ENCODE measurements around the gene HS3ST3A1.
"Not testable (repeated sequence)": the region's sequence is repeated elsewhere in the genome, so short reads cannot be mapped to it uniquely, and the experiment has no call there.

The HS3ST3A1 gene

GRCh38 chr17:13513039-13513405, 88.7 kb downstream of the HS3ST3A1 start:
- H3K9me3 Mint-ChIP-seq, result no peaks in the 10 kb centered on the region
- H3K27me3 Mint-ChIP-seq, result peaks cover 19% of the 10 kb centered on the region
- H3K27ac Mint-ChIP-seq, result no peak overlapping the region
- no peak overlapping the region for H3K4me3 Mint-ChIP-seq
- no peaks in the 10 kb centered on the region for H3K36me3 Mint-ChIP-seq (ENCODE audit: low read depth)
- H3K4me1 Mint-ChIP-seq (ENCODE audit: low read depth), result peaks cover 13% of the 10 kb centered on the region

GRCh38 chr17:13510062-13510461, 91.7 kb downstream of the HS3ST3A1 start:
- no peak overlapping the region for H3K4me3 Mint-ChIP-seq
- peaks cover 13% of the 10 kb centered on the region for H3K4me1 Mint-ChIP-seq (ENCODE audit: low read depth)
- H3K36me3 Mint-ChIP-seq (ENCODE audit: low read depth), result no peaks in the 10 kb centered on the region
- no peak overlapping the region for H3K27ac Mint-ChIP-seq
- peaks cover 19% of the 10 kb centered on the region for H3K27me3 Mint-ChIP-seq
- H3K9me3 Mint-ChIP-seq, result no peaks in the 10 kb centered on the region

GRCh38 chr17:13509527-13509926, 92.2 kb downstream of the HS3ST3A1 start:
- no peak overlapping the region for H3K27ac Mint-ChIP-seq
- H3K4me1 Mint-ChIP-seq (ENCODE audit: low read depth), result peaks cover 13% of the 10 kb centered on the region
- no peaks in the 10 kb centered on the region for H3K36me3 Mint-ChIP-seq (ENCODE audit: low read depth)
- no peak overlapping the region for H3K4me3 Mint-ChIP-seq
- H3K9me3 Mint-ChIP-seq, result no peaks in the 10 kb centered on the region
- H3K27me3 Mint-ChIP-seq, result peaks cover 19% of the 10 kb centered on the region

GRCh38 chr17:13508896-13509295, 92.8 kb downstream of the HS3ST3A1 start:
- Mint-ChIP-seq H3K27ac (no peak overlapping the region), H3K36me3 (ENCODE audit: low read depth) (no peaks in the 10 kb centered on the region), H3K4me3 (no peak overlapping the region), H3K9me3 (no peaks in the 10 kb centered on the region), H3K4me1 (ENCODE audit: low read depth) (peaks cover 13% of the 10 kb centered on the region), H3K27me3 (peaks cover 16% of the 10 kb centered on the region)

GRCh38 chr17:13503526-13503925, 98.2 kb downstream of the HS3ST3A1 start:
- no peak overlapping the region for H3K4me3 Mint-ChIP-seq
- H3K27ac Mint-ChIP-seq, result no peak overlapping the region
- H3K36me3 Mint-ChIP-seq (ENCODE audit: low read depth), result no peaks in the 10 kb centered on the region
- no peaks in the 10 kb centered on the region for H3K4me1 Mint-ChIP-seq (ENCODE audit: low read depth)
- H3K27me3 Mint-ChIP-seq, result no peaks in the 10 kb centered on the region
- H3K9me3 Mint-ChIP-seq, result no peaks in the 10 kb centered on the region

GRCh38 chr17:13502263-13502662, 99.5 kb downstream of the HS3ST3A1 start:
- Mint-ChIP-seq H3K4me1 (ENCODE audit: low read depth) (no peaks in the 10 kb centered on the region), H3K27ac (no peak overlapping the region), H3K4me3 (no peak overlapping the region), H3K9me3 (no peaks in the 10 kb centered on the region), H3K36me3 (ENCODE audit: low read depth) (no peaks in the 10 kb centered on the region), H3K27me3 (no peaks in the 10 kb centered on the region)

- Mint-ChIP-seq H3K9me3 (no peaks in the 10 kb centered on the region), H3K4me3 (no peak overlapping the region), H3K27me3 (no peaks in the 10 kb centered on the region), H3K27ac (no peak overlapping the region), H3K36me3 (ENCODE audit: low read depth) (no peaks in the 10 kb centered on the region), H3K4me1 (ENCODE audit: low read depth) (no peaks in the 10 kb centered on the region)
These were observed 100.8 kb downstream of the HS3ST3A1 start for GRCh38 chr17:13500947-13501346.

GRCh38 chr17:13498184-13498583, 103.5 kb downstream of the HS3ST3A1 start:
- no peaks in the 10 kb centered on the region for H3K4me1 Mint-ChIP-seq (ENCODE audit: low read depth)
- no peak overlapping the region for H3K4me3 Mint-ChIP-seq
- H3K9me3 Mint-ChIP-seq, result no peaks in the 10 kb centered on the region
- no peaks in the 10 kb centered on the region for H3K36me3 Mint-ChIP-seq (ENCODE audit: low read depth)
- H3K27ac Mint-ChIP-seq, result no peak overlapping the region
- H3K27me3 Mint-ChIP-seq, result no peaks in the 10 kb centered on the region

- not testable (repeated sequence) for H3K27me3 Mint-ChIP-seq; H3K4me3 Mint-ChIP-seq; H3K4me1 Mint-ChIP-seq (ENCODE audit: low read depth); H3K9me3 Mint-ChIP-seq; H3K36me3 Mint-ChIP-seq (ENCODE audit: low read depth); H3K27ac Mint-ChIP-seq
These were observed 105.1 kb downstream of the HS3ST3A1 start for GRCh38 chr17:13496553-13497056.

- no peak overlapping the region for H3K27ac Mint-ChIP-seq
- no peaks in the 10 kb centered on the region for H3K27me3 Mint-ChIP-seq
- no peaks in the 10 kb centered on the region for H3K4me1 Mint-ChIP-seq (ENCODE audit: low read depth)
- H3K4me3 Mint-ChIP-seq, result no peak overlapping the region
- H3K9me3 Mint-ChIP-seq, result no peaks in the 10 kb centered on the region
- no peaks in the 10 kb centered on the region for H3K36me3 Mint-ChIP-seq (ENCODE audit: low read depth)
These were observed 106.3 kb downstream of the HS3ST3A1 start for GRCh38 chr17:13495423-13495822.

GRCh38 chr17:13492737-13493122, 109.0 kb downstream of the HS3ST3A1 start:
- Mint-ChIP-seq H3K36me3 (ENCODE audit: low read depth) (no peaks in the 10 kb centered on the region), H3K4me3 (no peak overlapping the region), H3K27ac (no peak overlapping the region), H3K27me3 (peaks cover 8% of the 10 kb centered on the region), H3K9me3 (peaks cover 4% of the 10 kb centered on the region), H3K4me1 (ENCODE audit: low read depth) (no peaks in the 10 kb centered on the region)

- Mint-ChIP-seq H3K4me1 (ENCODE audit: low read depth) (no peaks in the 10 kb centered on the region), H3K4me3 (no peak overlapping the region), H3K27me3 (peaks cover 8% of the 10 kb centered on the region), H3K36me3 (ENCODE audit: low read depth) (no peaks in the 10 kb centered on the region), H3K27ac (no peak overlapping the region), H3K9me3 (peaks cover 4% of the 10 kb centered on the region)
These were observed 109.6 kb downstream of the HS3ST3A1 start for GRCh38 chr17:13491916-13492736.

- Mint-ChIP-seq H3K9me3 (peaks cover 4% of the 10 kb centered on the region), H3K4me3 (no peak overlapping the region), H3K27ac (no peak overlapping the region), H3K4me1 (ENCODE audit: low read depth) (no peaks in the 10 kb centered on the region), H3K27me3 (peaks cover 8% of the 10 kb centered on the region), H3K36me3 (ENCODE audit: low read depth) (no peaks in the 10 kb centered on the region)
These were observed 110.2 kb downstream of the HS3ST3A1 start for GRCh38 chr17:13491491-13491890.

GRCh38 chr17:13490906-13491482, 110.7 kb downstream of the HS3ST3A1 start:
- Mint-ChIP-seq H3K4me3 (no peak overlapping the region), H3K4me1 (ENCODE audit: low read depth) (no peaks in the 10 kb centered on the region), H3K27me3 (peaks cover 8% of the 10 kb centered on the region), H3K9me3 (peaks cover 4% of the 10 kb centered on the region), H3K27ac (no peak overlapping the region), H3K36me3 (ENCODE audit: low read depth) (no peaks in the 10 kb centered on the region)

- peaks cover 4% of the 10 kb centered on the region for H3K9me3 Mint-ChIP-seq
- H3K36me3 Mint-ChIP-seq (ENCODE audit: low read depth), result no peaks in the 10 kb centered on the region
- H3K4me1 Mint-ChIP-seq (ENCODE audit: low read depth), result no peaks in the 10 kb centered on the region
- peaks cover 8% of the 10 kb centered on the region for H3K27me3 Mint-ChIP-seq
- H3K4me3 Mint-ChIP-seq, result no peak overlapping the region
- H3K27ac Mint-ChIP-seq, result no peak overlapping the region
These were observed 111.3 kb downstream of the HS3ST3A1 start for GRCh38 chr17:13490427-13490826.

GRCh38 chr17:13485327-13485726, 116.4 kb downstream of the HS3ST3A1 start:
- Mint-ChIP-seq H3K9me3 (peaks cover 15% of the 10 kb centered on the region), H3K36me3 (ENCODE audit: low read depth) (no peaks in the 10 kb centered on the region), H3K27ac (no peak overlapping the region), H3K27me3 (peaks cover 12% of the 10 kb centered on the region), H3K4me1 (ENCODE audit: low read depth) (no peaks in the 10 kb centered on the region), H3K4me3 (no peak overlapping the region)
